Activated CD8-positive, alpha-beta memory T cell treated with anti-CD3 and anti-CD28 coated beads for 4 hours (primary cell): Measurements from ENCODE around the gene UACA.
"Not testable (repeated sequence)": the region's sequence is repeated elsewhere in the genome, so short reads cannot be mapped to it uniquely, and the experiment has no call there.

Experiments used
- DNase-seq, 2 donors: peaks; one replicate each; pipeline ENCODE4 v3.0.0-alpha.2; 2020; ENCODE audit warnings: low read depth in 2 of 2

Gene UACA

DNA sequence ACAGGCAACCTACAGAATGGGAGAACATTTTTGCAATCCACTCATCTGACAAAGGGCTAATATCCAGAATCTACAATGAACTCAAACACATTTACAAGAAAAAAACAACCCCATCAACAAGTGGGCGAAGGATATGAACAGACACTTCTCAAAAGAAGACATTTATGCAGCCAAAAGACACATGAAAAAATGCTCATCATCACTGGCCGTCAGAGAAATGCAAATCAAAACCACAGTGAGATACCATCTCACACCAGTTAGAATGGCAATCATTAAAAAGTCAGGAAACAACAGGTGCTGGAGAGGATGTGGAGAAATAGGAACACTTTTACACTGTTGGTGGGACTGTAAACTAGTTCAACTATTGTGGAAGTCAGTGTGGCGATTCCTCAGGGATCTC lies 100.3 kb downstream of the UACA start:
- not testable (repeated sequence) for DNase-seq

- no peak for DNase-seq
Observed at GRCh38 chr15:70659662-70660061, 103.7 kb downstream of the UACA start.

GRCh38 chr15:70658641-70659040 lies 104.7 kb downstream of the UACA start:
- DNase-seq, result no peak

DNA sequence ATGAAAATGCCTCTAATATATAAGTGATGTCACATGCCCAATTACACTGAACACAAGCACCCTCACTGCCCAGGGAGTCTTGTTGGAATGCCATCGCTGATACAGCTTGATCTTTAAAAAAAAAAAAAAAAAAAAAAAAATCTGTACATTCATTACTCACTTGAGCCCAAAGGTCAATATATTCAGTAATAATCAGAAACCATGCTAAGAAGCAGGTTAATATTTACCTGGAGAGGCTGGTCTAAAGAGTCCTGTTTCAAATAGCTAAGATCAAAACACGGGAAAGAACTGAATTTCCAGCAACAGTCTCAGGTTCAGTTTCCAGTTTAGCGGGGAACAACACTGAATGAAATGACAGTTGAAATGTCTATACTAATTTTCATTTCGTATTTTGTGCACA lies 109.9 kb downstream of the UACA start:
- DNase-seq, result no peak

- DNase-seq, result no peak
Observed at GRCh38 chr15:70652341-70652740, 111.0 kb downstream of the UACA start.

GRCh38 chr15:70651303-70651845 lies 112.0 kb downstream of the UACA start:
- no peak for DNase-seq

DNA sequence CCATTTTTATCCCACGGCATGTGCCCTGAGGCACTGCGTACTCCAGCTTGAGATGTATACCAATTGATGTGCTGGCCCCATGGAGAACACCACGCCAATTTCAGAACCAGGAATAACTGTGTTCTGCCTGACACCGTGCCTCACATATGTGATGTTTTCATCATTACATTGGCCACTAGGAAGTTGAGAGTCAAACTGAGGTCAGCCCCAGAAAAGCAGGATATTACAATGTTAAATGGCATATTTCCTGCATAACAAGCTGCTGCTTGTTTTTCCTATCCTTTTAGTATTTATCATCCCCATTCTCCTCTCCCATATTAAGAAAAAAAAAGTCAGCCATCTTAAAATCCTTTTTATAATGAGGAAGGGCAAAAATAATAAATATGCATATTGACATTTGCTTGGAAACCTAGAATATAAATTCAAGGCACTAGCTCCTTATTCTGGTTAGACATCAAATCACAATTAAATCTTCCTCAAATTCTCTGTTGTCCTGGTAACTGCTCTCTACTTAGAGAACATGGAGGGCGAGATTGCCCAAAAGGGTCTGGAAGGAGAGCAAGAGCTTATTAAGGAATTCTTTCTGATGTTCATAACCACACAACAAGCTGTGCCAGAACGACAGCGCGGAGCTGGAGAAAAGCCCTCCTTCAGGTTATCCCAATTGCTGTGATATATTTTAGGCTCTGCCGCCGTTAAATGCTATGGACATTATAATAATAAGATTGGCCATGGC lies 112.6 kb downstream of the UACA start:
- no peak for DNase-seq

- no peak for DNase-seq
Observed at GRCh38 chr15:70647396-70647795, 116.0 kb downstream of the UACA start.

DNA sequence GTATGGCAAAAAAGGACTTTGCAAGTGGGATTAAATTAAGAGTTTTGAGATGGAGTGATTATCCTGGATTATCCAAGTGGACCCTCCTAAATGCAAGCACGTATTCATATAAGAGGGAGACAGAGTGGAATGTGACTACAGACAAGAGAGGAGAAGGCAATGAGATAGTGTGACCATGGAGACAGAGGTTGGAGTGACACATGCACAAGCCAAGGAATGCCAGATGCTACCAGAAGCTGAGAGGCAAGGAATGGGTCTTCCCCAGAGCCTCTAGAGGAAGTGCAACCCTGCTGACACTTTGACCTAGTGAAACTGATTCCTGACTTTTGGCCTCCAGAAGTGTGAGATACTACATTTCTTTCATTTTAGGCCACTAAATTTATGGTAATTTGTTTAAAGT lies 117.2 kb downstream of the UACA start:
- no peak for DNase-seq

DNA sequence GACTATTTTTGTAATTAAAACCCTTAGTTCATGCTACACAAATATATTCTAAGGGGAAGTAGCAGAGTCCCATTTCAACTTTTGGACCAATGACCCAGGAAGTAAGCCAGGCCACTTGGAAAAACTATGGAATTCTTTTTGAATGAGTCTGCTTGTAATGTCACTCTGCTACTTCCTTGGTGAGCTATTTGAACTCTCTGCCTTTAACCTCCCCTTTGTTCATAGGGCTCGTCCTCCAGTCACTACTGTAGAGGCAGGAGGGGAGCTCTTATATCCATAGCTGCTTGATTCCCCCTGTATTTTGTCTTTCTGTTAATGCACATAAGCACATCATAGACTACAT lies 119.6 kb downstream of the UACA start:
- no peak for DNase-seq

DNA sequence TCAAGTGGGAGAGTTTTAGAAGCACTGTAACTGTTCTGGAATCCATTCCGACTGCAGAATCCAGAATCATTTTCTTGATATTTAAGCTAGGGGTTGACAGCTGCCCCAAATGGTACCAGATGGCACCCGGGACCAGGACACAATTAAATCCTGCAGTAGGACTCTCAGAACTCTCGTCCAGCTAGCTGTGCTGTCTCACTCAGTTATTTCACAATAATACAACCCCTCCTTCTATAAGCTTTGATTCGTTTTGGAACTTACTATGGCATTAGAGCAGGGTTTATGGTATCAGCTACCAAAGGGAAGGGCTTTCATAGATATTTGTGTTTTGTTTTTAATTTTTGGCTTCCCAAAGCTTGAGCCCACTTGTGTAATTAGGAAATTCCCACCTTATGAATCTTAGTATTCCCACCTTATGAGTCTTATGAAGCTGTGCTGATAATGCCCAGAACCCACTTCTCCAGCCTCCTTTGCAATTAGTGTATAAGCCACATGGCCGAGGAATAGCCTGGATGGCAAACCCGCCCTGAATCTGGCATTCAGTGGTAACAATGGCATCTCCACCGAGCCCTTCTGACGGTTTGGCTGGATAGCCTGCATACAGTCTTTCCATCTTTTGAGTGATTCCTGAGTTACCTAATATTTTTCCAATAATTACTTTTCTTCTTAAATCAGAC lies 120.1 kb downstream of the UACA start:
- DNase-seq, result no peak

- DNase-seq, result no peak
Observed at GRCh38 chr15:70636540-70637165, 126.7 kb downstream of the UACA start.

DNA sequence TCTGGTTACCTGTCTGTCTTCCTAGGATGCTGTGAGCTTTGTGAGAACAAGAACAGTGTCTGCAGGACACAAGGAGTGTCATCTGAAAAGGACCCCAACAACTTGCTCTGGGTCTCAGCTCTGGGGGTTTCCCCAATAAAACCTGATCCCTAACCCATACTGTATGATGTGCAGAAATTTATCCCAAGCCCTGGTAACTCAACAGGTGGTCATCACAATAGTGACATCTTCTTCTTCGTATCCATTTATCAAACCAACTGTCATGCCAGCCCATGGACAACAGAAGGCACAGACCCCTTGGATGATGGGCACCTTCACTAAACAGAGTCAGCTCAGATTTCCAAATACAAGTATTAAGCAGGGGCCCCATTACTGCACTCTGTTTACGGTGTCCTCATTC lies 127.5 kb downstream of the UACA start:
- no peak for DNase-seq

- no peak for DNase-seq
Observed at GRCh38 chr15:70633991-70634390, 129.4 kb downstream of the UACA start.

DNA sequence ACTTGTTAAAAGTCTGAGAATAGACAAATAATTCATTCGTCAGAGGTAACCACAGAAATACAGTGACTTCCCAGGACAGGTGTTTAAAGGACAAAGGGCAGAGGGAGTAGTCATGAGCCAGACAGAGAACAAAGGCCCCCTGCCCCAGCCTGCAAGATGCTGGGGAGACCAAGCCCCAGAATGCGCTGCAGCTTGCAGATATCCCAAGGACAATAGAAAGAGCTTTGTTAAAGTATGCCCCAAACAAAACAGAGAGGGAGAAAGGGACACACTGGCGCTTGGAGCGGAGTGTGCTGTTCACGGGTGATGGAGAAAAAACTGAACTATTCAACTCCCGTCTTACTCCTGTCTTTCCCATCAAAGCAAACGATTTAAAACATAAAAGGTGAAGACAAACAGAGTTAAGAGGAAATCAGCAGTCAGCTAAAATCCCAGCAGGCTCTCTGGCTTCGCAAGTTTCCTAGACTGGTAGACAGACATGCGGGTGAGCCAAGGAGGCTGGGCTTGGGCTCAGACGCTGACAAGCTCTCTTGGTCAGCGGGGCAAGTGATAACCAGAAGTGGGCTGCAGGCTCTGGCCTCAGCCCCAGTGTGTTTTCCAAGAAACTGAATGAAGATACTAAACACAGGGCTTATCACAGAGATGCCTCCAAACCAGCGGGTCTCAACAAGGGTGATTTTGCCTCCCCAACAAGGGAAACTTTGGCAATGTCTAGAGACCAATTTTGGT lies 130.1 kb downstream of the UACA start:
- DNase-seq, result no peak

- DNase-seq, result no peak
Observed at GRCh38 chr15:70632491-70633102, 130.8 kb downstream of the UACA start.

- no peak for DNase-seq
Observed at GRCh38 chr15:70632079-70632478, 131.3 kb downstream of the UACA start.

GRCh38 chr15:70629735-70630273 lies 133.6 kb downstream of the UACA start:
- no peak for DNase-seq

DNA sequence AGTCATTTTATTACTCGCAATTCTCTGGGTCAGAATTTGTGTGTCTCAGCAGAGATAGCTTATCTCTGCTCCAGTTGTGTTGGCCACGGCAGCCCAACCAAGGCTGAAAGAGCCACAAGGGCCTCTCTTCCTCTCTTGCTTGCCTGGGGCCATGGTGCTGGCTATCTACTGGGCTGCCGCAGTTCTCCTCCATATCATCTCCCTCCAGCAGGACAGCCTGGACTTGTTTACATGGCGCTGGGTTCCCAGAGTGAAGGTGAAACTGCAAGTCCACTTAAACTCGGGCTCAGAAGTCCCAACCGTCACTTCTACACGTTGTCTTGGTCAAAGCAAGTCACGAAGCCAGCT lies 134.8 kb downstream of the UACA start:
- no peak for DNase-seq

DNA sequence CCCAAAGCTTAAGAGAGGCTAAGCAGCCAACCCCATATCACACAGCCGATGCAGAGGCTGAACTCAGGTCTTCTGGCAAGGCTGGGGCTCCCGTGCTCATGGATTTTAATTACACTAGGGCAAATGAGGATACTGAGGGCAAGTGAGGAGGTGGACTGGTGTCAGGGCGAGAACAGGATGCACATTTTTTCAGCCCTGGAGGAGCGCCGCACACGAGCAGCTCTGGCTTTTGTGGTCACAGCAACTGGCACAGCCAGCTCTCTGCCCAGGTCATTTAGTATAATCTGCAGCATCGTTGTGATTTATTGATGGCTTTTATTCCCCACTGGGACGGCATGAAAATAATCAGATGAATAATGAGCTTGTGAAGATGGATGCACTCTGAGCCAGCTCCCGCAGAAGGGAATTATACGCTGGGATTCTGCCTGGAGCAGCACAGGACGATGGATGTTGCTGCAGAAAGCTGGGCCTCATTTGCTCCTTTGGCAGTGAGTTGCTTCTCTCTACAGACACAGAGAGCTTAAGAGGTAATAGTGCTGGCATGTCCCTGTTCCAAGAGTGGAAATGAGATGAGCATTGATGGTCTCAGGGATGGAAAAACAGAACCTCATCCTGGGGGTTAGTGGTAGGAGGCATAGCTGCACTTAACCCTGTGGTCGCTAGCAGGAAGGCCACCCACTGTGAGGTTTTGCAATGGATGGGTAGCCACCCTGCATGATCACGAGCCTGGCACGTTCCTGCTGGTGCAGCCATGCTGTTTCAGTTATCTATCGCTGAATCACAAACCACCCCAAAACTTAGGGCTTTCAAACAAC lies 135.4 kb downstream of the UACA start:
- DNase-seq, result no peak

DNA sequence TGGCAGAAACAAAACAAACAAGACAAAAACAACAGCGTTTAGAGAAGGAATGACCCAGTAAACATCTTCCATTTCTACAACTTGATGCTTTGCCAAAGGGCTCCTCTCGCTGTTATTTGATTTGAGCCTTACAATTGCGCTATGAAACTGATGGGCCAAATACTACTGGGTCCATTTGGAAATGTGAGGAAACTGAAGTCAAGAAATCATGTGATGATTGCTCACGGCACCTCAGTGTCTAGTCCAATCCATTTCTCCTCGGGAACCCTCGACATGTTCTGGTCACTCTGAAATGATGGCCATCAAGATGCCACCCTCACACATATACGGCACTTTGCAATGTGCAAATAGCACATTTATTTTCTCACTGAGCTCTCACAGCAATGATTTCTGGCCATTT lies 136.0 kb downstream of the UACA start:
- DNase-seq, result no peak
